NCI-H774 (cell line): Measurements from ENCODE around the gene PTPN11.
A peak's percentile ranks its signal among the peaks of the same experiment; 100 is the strongest.
"Not testable (repeated sequence)": the region's sequence is repeated elsewhere in the genome, so short reads cannot be mapped to it uniquely, and the experiment has no call there.

Experiments used
- DNase-seq: peaks from one replicate; lab custom pipeline; 2025; lab: John Stamatoyannopoulos, UW

The PTPN11 gene

DNA sequence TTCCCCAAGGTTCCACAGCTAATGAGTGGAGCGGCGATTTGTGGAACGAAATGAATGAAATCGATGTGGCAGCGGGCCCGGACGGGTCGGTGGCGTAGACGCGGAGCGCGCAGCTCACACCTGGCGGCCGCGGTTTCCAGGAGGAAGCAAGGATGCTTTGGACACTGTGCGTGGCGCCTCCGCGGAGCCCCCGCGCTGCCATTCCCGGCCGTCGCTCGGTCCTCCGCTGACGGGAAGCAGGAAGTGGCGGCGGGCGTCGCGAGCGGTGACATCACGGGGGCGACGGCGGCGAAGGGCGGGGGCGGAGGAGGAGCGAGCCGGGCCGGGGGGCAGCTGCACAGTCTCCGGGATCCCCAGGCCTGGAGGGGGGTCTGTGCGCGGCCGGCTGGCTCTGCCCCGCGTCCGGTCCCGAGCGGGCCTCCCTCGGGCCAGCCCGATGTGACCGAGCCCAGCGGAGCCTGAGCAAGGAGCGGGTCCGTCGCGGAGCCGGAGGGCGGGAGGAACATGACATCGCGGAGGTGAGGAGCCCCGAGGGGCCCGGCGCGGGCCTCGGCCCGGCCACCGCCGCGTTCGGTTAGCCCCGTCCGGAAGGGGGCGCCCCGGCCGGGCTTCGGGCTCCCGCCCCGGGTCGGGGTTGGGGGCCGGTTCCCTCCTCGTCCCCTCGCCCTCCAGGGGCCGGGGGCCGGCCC, at the start of gene PTPN11:
TSS of gene PTPN11 (plus strand) at position 340 of the 689 bp plus-strand sequence. CDS start at position 505, 165 bp downstream.
- peak; percentile 84 for DNase-seq

DNA sequence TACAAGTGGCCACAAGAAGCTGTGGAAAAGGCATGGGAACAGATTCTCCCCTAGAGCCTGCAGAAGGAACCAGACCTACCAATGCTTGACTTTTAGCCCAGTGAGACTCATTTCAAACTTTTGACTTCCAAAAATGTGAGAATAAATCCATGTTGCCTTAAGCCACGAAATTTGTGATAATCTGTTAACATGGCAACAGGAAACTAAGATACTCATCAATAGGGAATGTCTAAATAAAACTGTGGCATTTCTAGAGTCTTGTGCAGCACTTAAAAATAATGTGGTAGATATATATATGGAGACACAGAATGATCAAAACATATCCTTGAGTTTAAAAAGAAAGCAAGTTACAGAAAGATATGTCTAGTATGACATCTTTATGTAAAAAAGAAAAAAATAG, 48.5 kb upstream of the PTPN11 start:
- DNase-seq, result no peak

GRCh38 chr12:112370868-112371510, 47.8 kb upstream of the PTPN11 start:
- DNase-seq, result peak; percentile 31

DNA sequence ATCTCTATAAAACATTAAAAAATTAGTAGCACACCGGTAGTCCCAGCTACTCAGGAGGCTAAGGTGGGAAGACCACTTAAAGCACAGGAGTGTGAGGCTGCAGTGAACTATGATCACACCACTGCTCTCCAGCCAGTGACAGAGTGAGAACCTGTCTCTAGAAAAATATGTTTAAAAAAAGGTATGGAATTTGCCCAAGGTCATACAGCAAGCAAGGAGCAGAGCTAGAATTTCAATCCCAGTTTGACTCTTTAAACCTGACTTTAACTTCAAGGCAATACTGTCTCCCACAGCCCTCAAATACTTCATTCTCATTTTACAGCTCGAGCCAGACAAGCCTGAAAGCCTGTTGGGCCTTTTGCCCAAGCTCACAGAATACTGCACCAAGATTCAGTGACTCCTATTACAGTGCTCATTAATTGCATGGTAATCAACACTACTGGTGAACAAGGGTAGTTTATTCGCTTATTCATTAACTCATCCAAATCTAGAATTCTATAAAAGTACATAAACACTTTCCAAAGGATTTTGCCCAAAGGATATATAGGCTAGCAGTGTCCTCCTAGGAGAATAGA, 44.5 kb upstream of the PTPN11 start:
- DNase-seq, result no peak

DNA sequence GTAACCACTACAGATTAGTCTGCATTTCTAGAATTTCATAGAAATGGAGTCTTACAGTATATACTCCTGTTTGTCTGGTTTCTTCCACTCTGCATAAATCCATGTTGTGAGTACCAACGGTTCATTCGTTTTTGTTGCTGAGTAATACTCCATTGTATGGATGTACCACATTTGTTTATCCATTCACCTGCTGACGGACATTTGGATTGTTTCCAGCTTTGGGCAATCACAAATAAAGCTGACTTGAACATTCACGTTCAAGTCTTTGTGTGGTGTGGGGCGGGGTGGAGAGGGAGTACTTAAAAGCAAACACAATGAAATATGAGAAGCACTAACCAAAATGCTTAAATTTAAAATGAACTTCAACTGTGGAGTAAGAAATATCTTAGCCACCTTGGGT, 43.6 kb upstream of the PTPN11 start:
- peak; percentile 23 for DNase-seq

DNA sequence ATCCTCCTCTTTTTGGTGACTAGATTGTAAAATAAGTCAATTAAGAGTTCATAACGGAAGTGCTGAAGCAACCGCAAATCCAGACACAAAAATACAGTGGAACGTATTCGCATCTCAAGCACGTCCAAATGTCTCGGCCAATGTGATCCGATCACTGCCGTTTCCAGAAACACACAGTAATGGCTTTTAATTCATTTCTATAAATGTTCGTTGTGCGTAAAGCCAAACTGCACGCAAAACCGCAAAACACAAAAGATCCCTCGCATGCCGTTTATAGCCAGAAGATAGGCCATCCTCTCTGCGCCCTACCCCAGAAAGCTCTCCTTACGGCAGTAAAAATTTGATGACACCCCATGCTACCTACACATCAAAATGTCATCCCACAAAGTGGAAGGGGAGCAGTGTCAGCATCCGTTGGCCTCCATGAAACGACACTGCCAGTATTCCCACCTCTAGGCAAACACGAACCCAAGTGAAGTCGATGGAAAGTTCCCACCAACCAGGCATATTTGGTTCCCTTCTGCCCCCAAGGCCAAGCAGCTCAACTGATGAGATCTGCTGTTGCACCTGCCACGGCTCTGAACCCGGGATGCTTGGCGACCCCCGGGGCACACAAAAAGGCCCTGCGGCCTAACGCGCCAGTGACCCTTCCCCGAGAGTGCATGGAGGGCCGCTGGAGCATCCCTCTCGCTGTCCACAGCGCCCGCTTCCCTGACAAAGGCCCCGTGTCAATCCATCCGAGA, 37.9 kb upstream of the PTPN11 start:
- no peak for DNase-seq

DNA sequence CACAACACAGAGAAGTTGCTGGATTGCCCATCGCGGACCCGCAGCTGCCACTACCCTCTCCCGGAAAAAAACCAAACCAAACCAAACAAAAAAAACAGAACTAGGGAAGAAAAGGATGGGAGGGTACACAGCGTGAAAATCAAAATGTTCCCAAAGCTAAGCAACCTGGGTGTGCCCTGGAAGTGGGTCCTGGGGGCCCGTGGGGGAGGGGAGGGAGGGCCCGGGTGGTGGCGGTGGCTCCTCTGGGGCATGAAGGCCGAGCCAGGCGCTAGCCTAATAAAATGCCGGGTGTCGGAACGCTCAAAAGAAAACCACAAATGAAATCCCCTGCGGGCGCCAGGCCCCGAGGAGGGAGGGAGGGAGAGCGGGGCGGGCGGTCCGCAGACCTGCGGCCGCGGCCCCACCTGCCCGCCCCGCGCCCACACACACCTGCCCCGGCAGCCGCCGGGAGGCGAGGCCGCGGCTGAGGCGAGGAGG, 37.3 kb upstream of the PTPN11 start:
- no peak for DNase-seq

DNA sequence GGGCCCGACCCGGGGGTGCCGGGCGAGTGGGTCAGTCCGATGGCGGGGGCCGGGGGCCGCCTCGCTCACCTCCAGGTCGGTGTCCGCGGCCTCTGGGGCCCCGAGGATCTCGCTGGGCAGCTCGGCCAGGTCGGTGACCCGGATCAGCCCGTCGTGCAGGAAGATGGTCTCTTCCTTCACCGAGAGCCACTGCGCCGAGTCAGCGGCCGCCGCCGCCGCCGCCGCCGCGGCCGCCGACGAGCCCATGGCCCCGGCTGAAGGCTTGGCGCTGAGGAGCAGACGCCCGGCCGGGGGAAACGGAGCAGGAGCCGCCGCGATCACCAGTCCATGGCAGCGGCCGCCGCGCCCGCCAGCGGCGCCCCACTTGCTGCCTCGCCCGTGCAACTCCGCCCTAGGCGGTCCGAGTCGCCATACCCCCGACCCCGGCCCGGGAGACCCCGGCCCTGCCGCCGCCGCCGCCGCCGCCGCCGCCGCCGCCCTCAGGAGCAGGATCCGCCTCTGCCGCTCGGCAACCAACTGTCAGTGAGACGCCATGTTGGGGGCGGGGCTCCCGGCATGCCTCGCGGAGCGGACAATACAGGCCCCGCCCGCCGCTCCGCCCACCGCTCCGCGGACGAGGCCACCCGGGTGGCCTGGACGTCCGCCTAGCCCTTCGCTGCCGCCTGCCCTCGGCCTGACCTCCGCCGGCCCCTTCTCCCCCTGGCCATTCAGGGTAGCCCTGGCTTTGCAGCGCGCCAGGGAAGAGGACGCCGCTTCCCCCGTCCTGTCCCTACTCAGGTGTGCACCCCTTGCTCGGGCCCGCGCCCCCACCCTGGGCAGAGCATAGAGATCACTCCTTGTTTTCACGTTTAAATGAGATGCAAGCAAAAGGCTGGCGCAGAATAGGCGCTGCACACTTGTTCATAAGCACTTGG, 36.6 kb upstream of the PTPN11 start, which contains the start of gene HECTD4:
TSS of gene HECTD4 (minus strand) at position 549 of the 914 bp plus-strand sequence. CDS start at position 246, 303 bp downstream.
- peak; percentile 94 for DNase-seq

DNA sequence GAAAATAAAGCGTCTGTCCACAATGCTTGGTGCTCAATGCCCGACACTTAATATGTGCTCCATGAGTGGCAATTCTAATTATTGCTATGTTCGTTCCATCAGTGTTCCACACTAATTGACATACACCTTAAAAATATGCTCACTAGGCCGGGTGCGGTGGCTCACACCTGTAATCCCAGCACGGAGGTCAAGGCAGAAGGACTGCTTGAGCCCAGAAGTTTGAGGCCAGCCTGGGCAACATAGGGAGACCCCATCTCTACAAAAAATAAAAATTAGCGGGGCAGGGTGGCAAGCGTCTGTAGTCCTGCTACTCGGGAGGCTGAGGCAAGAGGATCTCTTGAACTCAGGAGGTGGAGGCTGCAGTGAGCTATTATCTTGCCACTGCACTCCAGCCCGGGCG, 35.9 kb upstream of the PTPN11 start:
- no peak for DNase-seq

DNA sequence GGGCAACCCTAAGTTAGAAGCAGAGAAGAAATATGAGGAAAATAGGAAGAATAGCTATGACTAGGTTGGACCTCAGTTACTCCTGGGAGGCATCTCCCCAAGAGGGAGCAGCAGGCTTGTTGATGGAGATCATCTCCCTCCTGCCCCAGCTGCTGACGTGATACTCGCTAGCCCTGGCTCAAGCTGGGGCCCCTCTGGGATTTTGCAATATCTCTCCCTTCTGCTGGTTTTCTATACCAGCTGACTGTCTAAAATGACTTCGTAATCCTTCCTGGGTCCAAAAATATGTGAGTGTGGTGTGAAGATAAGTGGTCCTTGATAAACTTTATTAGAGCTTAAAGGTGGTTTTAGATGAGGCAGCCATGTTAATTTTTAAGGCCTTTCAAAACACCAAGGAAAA, 32.0 kb upstream of the PTPN11 start:
- DNase-seq, result no peak

DNA sequence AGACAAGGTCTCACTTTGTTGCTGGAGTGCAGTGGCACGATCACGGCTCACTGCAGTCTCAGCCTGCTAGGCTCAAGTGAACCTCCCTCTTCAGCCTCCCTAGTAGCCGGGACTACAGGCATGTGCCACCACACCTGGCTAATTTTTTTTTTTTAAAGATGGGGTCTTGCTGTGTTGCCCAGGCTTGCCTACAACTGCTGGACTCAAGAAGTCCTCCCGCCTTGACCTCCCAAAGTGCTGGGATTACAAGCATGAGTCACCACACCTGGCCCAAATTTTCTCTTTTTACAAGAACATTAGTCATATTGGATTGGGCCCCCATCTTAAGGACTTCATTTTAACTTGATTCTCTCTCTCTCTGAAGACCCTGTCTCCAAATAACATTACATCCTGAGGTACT, 29.5 kb upstream of the PTPN11 start:
- no peak for DNase-seq

DNA sequence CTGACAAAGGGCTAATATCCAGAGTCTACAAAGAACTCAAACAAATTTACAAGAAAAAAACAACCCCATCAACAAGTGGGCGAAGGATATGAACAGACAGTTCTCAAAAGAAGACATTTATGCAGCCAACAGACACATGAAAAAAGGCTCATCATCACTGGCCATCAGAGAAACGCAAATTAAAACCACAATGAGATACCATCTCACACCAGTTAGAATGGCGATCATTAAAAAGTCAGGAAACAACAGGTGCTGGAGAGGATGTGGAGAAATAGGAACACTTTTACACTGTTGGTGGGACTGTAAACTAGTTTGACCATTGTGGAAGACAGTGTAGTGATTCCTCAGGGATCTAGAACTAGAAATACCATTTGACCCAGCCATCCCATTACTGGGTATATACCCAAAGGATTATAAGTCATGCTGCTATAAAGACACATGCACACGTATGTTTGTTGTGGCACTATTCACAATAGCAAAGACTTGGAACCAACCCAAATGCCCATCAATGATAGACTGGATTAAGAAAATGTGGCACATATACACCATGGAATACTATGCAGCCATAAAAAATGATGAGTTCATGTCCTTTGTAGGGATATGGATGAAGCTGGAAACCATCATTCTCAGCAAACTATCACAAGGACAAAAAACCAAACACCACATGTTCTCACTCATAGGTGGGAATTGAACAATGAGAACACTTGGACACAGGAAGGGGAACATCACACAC, 28.7 kb upstream of the PTPN11 start:
- not testable (repeated sequence) for DNase-seq

GRCh38 chr12:112393328-112393727, 25.4 kb upstream of the PTPN11 start:
- no peak for DNase-seq

GRCh38 chr12:112401054-112401453, 17.7 kb upstream of the PTPN11 start:
- no peak for DNase-seq

GRCh38 chr12:112401903-112402498, 16.7 kb upstream of the PTPN11 start:
- DNase-seq, result no peak

DNA sequence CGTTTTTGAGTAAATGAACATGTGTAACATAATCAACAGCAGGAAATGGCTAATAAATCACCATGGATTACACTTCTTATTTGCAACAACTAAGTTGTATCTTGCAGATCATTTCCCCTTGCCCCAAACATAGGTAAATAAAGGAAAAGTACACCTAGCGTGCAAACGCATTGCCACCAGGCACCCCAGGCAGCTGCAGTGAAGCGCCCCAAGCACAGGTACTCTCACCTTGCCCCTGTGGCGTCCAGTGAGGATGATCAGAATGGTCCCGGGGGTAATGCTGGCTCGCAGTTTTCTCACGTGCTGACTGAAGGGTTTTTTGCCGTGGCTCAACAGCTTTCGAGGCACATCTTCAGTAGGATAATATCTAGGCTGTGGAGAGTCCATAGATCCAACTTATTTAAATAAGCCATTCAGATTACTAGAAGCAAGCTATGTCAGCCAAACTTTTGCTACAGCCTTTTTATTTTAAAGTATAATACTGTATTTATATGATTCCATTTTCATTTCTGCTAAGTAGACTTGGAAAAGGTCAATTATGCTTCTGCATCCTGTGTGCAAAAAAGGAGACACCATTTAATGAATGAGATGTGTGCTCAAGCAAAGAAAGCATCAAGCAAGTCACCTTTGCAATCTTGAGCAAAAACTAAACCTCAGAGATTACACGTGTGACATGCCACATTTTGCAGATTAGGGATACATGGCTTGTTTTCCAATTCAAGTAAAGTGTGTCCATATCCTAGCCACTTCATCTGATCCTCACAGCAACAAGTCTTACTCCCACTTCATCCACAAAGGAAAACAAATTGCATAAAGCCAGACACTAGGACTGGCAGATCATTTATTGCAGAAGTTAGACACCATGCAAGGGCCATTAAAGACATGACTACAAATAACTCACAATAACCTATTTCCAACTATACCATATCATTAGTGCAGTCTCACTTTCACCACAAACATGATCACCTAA, 11.9 kb upstream of the PTPN11 start:
- no peak for DNase-seq

DNA sequence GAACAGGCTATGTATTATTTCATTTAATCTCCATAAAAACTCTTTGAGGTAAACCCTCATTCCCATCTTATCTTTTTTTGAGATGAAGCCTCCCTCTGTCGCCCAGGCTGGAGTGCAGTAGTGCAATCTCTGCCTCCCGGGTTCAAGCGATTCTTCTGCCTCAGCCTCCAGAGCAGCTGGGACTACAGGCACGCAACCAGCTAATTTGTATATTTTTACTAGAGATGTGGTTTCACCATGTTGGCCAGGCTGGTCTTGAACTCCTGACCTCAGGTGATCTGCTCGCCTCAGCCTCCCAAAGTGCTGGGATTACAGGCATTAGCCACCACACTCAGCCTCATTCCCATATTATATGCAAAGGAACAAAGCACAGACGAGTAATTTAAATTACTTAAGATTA, 11.1 kb upstream of the PTPN11 start:
- not testable (repeated sequence) for DNase-seq

DNA sequence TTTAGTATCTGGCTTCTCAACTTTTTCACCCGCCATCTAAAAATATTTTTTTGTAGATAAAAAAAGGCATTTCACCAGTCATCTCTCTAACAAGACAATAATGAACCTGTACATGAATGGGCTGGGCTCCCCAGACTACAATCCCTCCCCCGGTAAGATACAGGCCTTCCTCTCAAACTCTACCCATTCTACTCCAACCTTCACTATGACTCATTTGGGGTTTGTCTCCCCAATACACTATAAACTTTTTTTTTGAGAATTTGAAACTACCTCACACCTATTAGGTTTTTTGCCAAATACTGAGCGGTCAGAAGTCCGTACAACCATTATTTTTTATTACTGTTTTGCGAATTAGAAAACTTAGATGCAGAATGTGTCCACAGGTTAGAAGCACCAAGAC, 10.1 kb upstream of the PTPN11 start:
- no peak for DNase-seq
